GM18507 (cell line): ENCODE results near the gene GAGE12F.
"Not testable (repeated sequence)": the region's sequence is repeated elsewhere in the genome, so short reads cannot be mapped to it uniquely, and the experiment has no call there.

Experiments used
- DNase-seq: peaks from one replicate; pipeline ENCODE4 v3.0.0; 2011; ENCODE audit warnings: low read depth; ENCODE audit not compliant: insufficient read length; ENCODE audit errors: extremely low spot score
- FAIRE-seq: peaks from 2 replicates; lab custom pipeline; 2011; peaks lifted over from hg19 to GRCh38; lab: Jason Lieb, UNC

The GAGE12F gene

GRCh38 chrX:49560542-49560941 is at the start of gene GAGE12F:
Gene GAGE12F (plus strand): TSS chrX:49560842. CDS start chrX:49561997, 1,155 bp downstream.
- DNase-seq, FAIRE-seq: not testable (repeated sequence)

- DNase-seq, FAIRE-seq: not testable (repeated sequence)
Measured at GRCh38 chrX:49531877-49532276, 28.8 kb upstream of the GAGE12F start, which contains the start of gene GAGE12C. Gene GAGE12C (plus strand): TSS chrX:49532177. CDS start chrX:49533332, 1,155 bp downstream.

GRCh38 chrX:49541433-49541832 is 19.2 kb upstream of the GAGE12F start, which contains the start of gene GAGE12D:
Gene GAGE12D (plus strand): TSS chrX:49541733. CDS start chrX:49542888, 1,155 bp downstream.
- FAIRE-seq, result not testable (repeated sequence)

GRCh38 chrX:49550989-49551388 is 9.7 kb upstream of the GAGE12F start, which contains the start of gene GAGE12E:
Gene GAGE12E (plus strand): TSS chrX:49551289. CDS start chrX:49552444, 1,155 bp downstream.
- not testable (repeated sequence) for DNase-seq, FAIRE-seq

More at GRCh38 chrX:49541433-49541832, 19.2 kb upstream of the GAGE12F start, which contains the start of gene GAGE12D:
- not testable (repeated sequence) for DNase-seq

GRCh38 chrX:49568728-49569127 is 8.1 kb downstream of the GAGE12F start:
- not testable (repeated sequence) for FAIRE-seq, DNase-seq

- FAIRE-seq, DNase-seq: not testable (repeated sequence)
Measured at GRCh38 chrX:49569152-49569551, 8.5 kb downstream of the GAGE12F start.

GRCh38 chrX:49570100-49570499 is 9.5 kb downstream of the GAGE12F start, which contains the start of gene GAGE12G:
Gene GAGE12G (plus strand): TSS chrX:49570400. CDS start chrX:49571555, 1,155 bp downstream.
- not testable (repeated sequence) for FAIRE-seq, DNase-seq

GRCh38 chrX:49579649-49580048 is 19.0 kb downstream of the GAGE12F start, which contains the start of gene GAGE12H:
Gene GAGE12H (plus strand): TSS chrX:49579949. CDS start chrX:49581104, 1,155 bp downstream.
- not testable (repeated sequence) for DNase-seq, FAIRE-seq

- FAIRE-seq, DNase-seq: not testable (repeated sequence)
Measured at GRCh38 chrX:49589196-49589595, 28.6 kb downstream of the GAGE12F start, which contains the start of gene GAGE2A. Gene GAGE2A (plus strand): TSS chrX:49589496. CDS start chrX:49590651, 1,155 bp downstream.

GRCh38 chrX:49589769-49590478 is 29.3 kb downstream of the GAGE12F start:
- FAIRE-seq, DNase-seq: not testable (repeated sequence)

- not testable (repeated sequence) for FAIRE-seq, DNase-seq
Measured at GRCh38 chrX:49590488-49590887, 29.8 kb downstream of the GAGE12F start.

- not testable (repeated sequence) for FAIRE-seq
Measured at GRCh38 chrX:49598720-49599119, 38.1 kb downstream of the GAGE12F start, which contains the start of gene GAGE1. Gene GAGE1 (plus strand): TSS chrX:49599020. CDS start chrX:49600175, 1,155 bp downstream.

GRCh38 chrX:49610718-49611310 is 50.2 kb downstream of the GAGE12F start:
- FAIRE-seq (no peak), DNase-seq (no peak)

More at GRCh38 chrX:49598720-49599119, 38.1 kb downstream of the GAGE12F start, which contains the start of gene GAGE1:
- not testable (repeated sequence) for DNase-seq
